GM12878 (cell line): Measurements from ENCODE around the gene TMEM161A. TPM values are rescaled to one million over a fixed set of nuclear protein-coding genes. Genes with fewer than 3 reads are reported as not detected.

Source experiments
- ATAC-seq: fragments of 200-7000 bp; cut with Tn5 transposase; 3 replicates; pipeline ENCODE4 v1.9.1; 2020; ENCODE audit warnings: mild to moderate bottlenecking, moderate library complexity
- BruUV-seq: library from RNA; stranded (reverse); fragments of 400-500 nt; replicated peaks from 2 replicates; lab custom pipeline; 2021; lab: Mats Ljungman, UMichigan
- CTCF ChIA-PET: fragments of 300-600 bp; sonication (Branson Sonifier 250); formaldehyde crosslinking; extraction: SDS; loops from one replicate; lab custom pipeline; 2021; ENCODE audit warnings: inconsistent platforms; lab: Yijun Ruan, JAX
- POLR2A ChIA-PET: fragments of 350-600 bp; formaldehyde crosslinking; extraction: SDS; loops from one replicate; lab custom pipeline; 2021; ENCODE audit warnings: inconsistent platforms; lab: Charles Lee
- RAD21 ChIA-PET: fragments of 300-600 bp; sonication (Branson Sonifier 250); formaldehyde crosslinking; loops from one replicate; lab custom pipeline; 2023; ENCODE audit warnings: antibody characterized with exemption; ENCODE audit not compliant: unreplicated experiment; lab: Charles Lee
- SMC1A ChIA-PET: fragments of 300-600 bp; sonication (Branson Sonifier 250); formaldehyde crosslinking; loops from one replicate; lab custom pipeline; 2023; ENCODE audit not compliant: unreplicated experiment, uncharacterized antibody; lab: Charles Lee
- DNase-seq: peaks from one replicate; pipeline ENCODE4 v3.0.0-alpha.2; 2011; ENCODE audit warnings: low read depth, low spot score
- FAIRE-seq: peaks from 3 replicates; lab custom pipeline; 2011; peaks lifted over from hg19 to GRCh38; lab: Jason Lieb, UNC
- H2AFZ ChIP-seq: 2 replicates; pipeline ENCODE4 v1.6.0; 2011; ENCODE audit warnings: low read depth, low read length, control low read depth; ENCODE audit not compliant: control insufficient read depth
- H3K27ac ChIP-seq: 2 replicates; pipeline ENCODE4 v1.5.1; 2011; ENCODE audit warnings: control low read depth; ENCODE audit not compliant: control insufficient read depth, insufficient read depth
- H3K27me3 ChIP-seq, 2 experiments: replicated peaks in 1 of 2; 2 replicates each; pipeline versions ENCODE4 v1.6.0 to v1.6.1; 2011; ENCODE audit warnings: low read length in 1 of 2; ENCODE audit not compliant: control insufficient read depth in 2 of 2, insufficient read depth in 2 of 2
- H3K36me3 ChIP-seq, 2 experiments: 2 replicates each; pipeline ENCODE4 v1.5.1; 2011; ENCODE audit warnings: low read length in 1 of 2; ENCODE audit not compliant: control insufficient read depth in 2 of 2, insufficient read depth in 2 of 2
- H3K4me1 ChIP-seq: 2 replicates; pipeline ENCODE4 v1.6.1; 2011; ENCODE audit warnings: mild to moderate bottlenecking, low read length, moderate library complexity, mixed read lengths; ENCODE audit not compliant: control insufficient read depth, insufficient read depth
- H3K4me2 ChIP-seq: 2 replicates; pipeline ENCODE4 v1.6.0; 2011; ENCODE audit warnings: control low read depth; ENCODE audit not compliant: control insufficient read depth, insufficient read depth
- H3K4me3 ChIP-seq: fragments of 200-600 bp; sonication (generic); 2 replicates; pipeline ENCODE4 v1.5.1; 2016
- H3K79me2 ChIP-seq: 2 replicates; pipeline ENCODE4 v1.6.0; 2011; ENCODE audit warnings: low read length; ENCODE audit not compliant: control insufficient read depth, insufficient read depth
- H3K9ac ChIP-seq: 2 replicates; pipeline ENCODE4 v1.8.0; 2011; ENCODE audit warnings: low read length, control low read depth, mixed read lengths; ENCODE audit not compliant: control insufficient read depth, insufficient read depth
- H3K9me3 ChIP-seq: replicated peaks from 3 replicates; pipeline ENCODE4 v1.5.1; 2011; ENCODE audit warnings: mild to moderate bottlenecking, low read length; ENCODE audit not compliant: control insufficient read depth, insufficient read depth
- H4K20me1 ChIP-seq: 2 replicates; pipeline ENCODE4 v1.6.0; 2011; ENCODE audit not compliant: control insufficient read depth, insufficient read depth
- CBX3 ChIP-seq: fragments of 200-600 bp; sonication (generic); IDR thresholded peaks from 2 replicates; pipeline ENCODE4 v1.6.1; 2016; ENCODE audit warnings: low read depth, borderline replicate concordance
- CBX5 ChIP-seq: sonication (generic); IDR thresholded peaks from 2 replicates; pipeline ENCODE4 v1.6.1; 2016; ENCODE audit warnings: low read depth, moderate library complexity, mild to moderate bottlenecking, inconsistent platforms
- CEBPB ChIP-seq, 2 experiments: fragments of 150-350 bp in 1 of 2; IDR thresholded peaks; 2 replicates each; pipeline ENCODE4 v1.6.1; 2012 to 2014; ENCODE audit warnings: low read depth in 2 of 2, low read length in 2 of 2, borderline replicate concordance in 1 of 2, inconsistent platforms in 1 of 2
- CREM ChIP-seq: IDR thresholded peaks from 2 replicates; pipeline ENCODE4 v1.6.1; 2014; ENCODE audit warnings: antibody characterized with exemption, low read depth
- EGR1 ChIP-seq, 2 experiments: IDR thresholded peaks; 1 replicate in 1 of 2; 2 replicates in 1 of 2; pipeline ENCODE4 v1.6.1; 2011 to 2012; ENCODE audit warnings: low read depth in 2 of 2, low read length in 2 of 2, borderline replicate concordance in 1 of 2, mild to moderate bottlenecking in 1 of 2, moderate library complexity in 1 of 2
- LARP7 ChIP-seq: fragments of 450-650 bp; IDR thresholded peaks from 2 replicates; pipeline ENCODE4 v1.6.1; 2017; ENCODE audit warnings: mild to moderate bottlenecking
- MTA3 ChIP-seq: IDR thresholded peaks from 2 replicates; pipeline ENCODE4 v1.6.1; 2012; ENCODE audit warnings: low read length, inconsistent platforms, borderline replicate concordance
- MYC ChIP-seq: IDR thresholded peaks from 2 replicates; pipeline ENCODE4 v1.6.1; 2011; ENCODE audit warnings: mild to moderate bottlenecking, low read length, moderate library complexity, inconsistent platforms; ENCODE audit not compliant: insufficient read depth, insufficient replicate concordance, insufficient read length, severe bottlenecking
- NFYA ChIP-seq: IDR thresholded peaks from 2 replicates; pipeline ENCODE4 v1.6.1; 2011; ENCODE audit warnings: low read depth, mild to moderate bottlenecking, low read length, improper control_type of control experiment, borderline replicate concordance
- SMARCA5 ChIP-seq: fragments of 450-650 bp; IDR thresholded peaks from 2 replicates; pipeline ENCODE4 v1.6.1; 2017; ENCODE audit warnings: mild to moderate bottlenecking
- TCF3 ChIP-seq: IDR thresholded peaks from 2 replicates; pipeline ENCODE4 v1.6.1; 2012; ENCODE audit warnings: low read depth, mild to moderate bottlenecking, low read length, borderline replicate concordance; ENCODE audit not compliant: insufficient read depth
- ZBED1 ChIP-seq: IDR thresholded peaks from 2 replicates; pipeline ENCODE4 v1.6.1; 2016; ENCODE audit warnings: borderline replicate concordance
- ZNF217 ChIP-seq: fragments of 450-650 bp; IDR thresholded peaks from 2 replicates; pipeline ENCODE4 v1.6.1; 2017; ENCODE audit warnings: antibody characterized with exemption, mild to moderate bottlenecking
- WGBS: methylation state at CpG from one replicate; pipeline ENCODE4 v1.1.6; 2016; ENCODE audit warnings: low lambda C conversion rate; ENCODE audit not compliant: insufficient replicate concordance, insufficient coverage; ENCODE audit errors: missing lambda C conversion rate; 5-methylcytosine and 5-hydroxymethylcytosine counted together
- in situ Hi-C: fragments of 300-500 bp; cut with MboI; formaldehyde crosslinking; loops from 9 replicates; pipeline ENCODE4 v1.14.3; 2018; ENCODE audit warnings: mixed read lengths
- intact Hi-C: fragments of 100-400 bp; cut with micrococcal nuclease; formaldehyde crosslinking; loops from one replicate; pipeline ENCODE4 v1.14.2; 2022; ENCODE audit not compliant: unreplicated experiment
- polyA plus RNA-seq, 11 experiments: library from polyadenylated mRNA; depleted of rRNA in 4 of 11; unstranded in 6 of 11; stranded (reverse) in 5 of 11; fragments of >200 nt; fragmentation: Nextera tagmentation in 4 of 11; fragmentation: Illumina TruSeq in 1 of 11; extraction: Ambion mirVana in 4 of 11; extraction: Trizol in 1 of 11; gene quantifications; 1 replicate in 1 of 11; 2 replicates in 10 of 11; pipeline versions ENCODE4 v1.2.1 to v1.2.3, GENCODE V29; 2011 to 2016; ENCODE audit warnings: inconsistent platforms in 2 of 11, missing spikeins in 2 of 11, low read depth in 1 of 11
- total RNA-seq, 4 experiments: library from RNA; depleted of rRNA in 3 of 4; stranded (reverse); fragments of >200 nt in 3 of 4; fragmentation: Illumina TruSeq in 1 of 4; extraction: Trizol in 1 of 4; gene quantifications; 2 replicates each; pipeline versions ENCODE4 v1.2.1 to v1.2.3, GENCODE V29; 2013 to 2021
- TF ChIP-seq, protein P1 (sequence below): fragments of 450-650 bp; IDR thresholded peaks from 2 replicates; pipeline ENCODE4 v1.6.1; 2018; ENCODE audit warnings: borderline replicate concordance, mild to moderate bottlenecking; ENCODE audit not compliant: partially characterized antibody
- TF ChIP-seq, protein P2 (sequence below): fragments of 450-650 bp; IDR thresholded peaks from 2 replicates; pipeline ENCODE4 v1.6.1; 2014; ENCODE audit warnings: mild to moderate bottlenecking
- TF ChIP-seq, protein P3 (sequence below): IDR thresholded peaks from 2 replicates; pipeline ENCODE4 v1.6.1; 2011; ENCODE audit warnings: borderline replicate concordance, low read depth, mild to moderate bottlenecking, moderate library complexity, low read length; ENCODE audit not compliant: insufficient read depth, poor library complexity, severe bottlenecking

Gene TMEM161A
- total and polyA plus RNA-seq, 10 of the 15 experiments (the other 5 are each of a cell fraction or from before 2014, with no cell fraction given) = 1.1 to 37.1 (median 19.0) TPM

DNA sequence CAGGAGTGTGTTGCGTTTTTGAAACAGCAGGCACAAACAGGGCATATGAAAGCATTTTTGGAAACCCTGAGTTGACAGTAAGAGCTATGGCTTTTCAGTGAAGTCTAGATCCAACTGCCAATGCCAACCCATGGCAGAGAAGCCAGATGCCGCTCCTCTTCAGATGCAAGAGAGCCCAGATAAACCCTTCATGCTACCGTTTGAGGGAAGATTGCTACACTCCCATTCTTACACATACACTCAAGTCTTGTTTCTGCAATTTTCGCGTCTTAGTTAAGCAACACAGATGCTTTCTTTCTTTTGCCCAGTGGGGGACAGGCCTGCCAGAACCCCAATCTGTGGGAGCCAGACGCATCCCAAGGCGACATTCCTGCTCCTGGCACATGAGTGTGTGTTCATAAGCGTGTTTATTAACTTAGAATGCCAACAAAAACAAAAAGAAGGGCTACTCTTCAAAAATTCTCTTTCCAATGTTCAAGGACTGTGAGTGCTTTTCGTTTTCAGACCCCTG, 43.3 kb upstream of the TMEM161A start:
- FAIRE-seq = no peak
- intact Hi-C loops = no loop called here
- no peaks in the 10 kb centered on the region for H4K20me1 ChIP-seq
- ATAC-seq = no peak
- H3K36me3 ChIP-seq = peaks cover 0 to 3% of the 10 kb centered on the region in 2 experiments; a peak in 2 of 4 replicates
- BruUV-seq = no TSS peak
- peaks cover 2% of the 10 kb centered on the region; the same call in 1 of the 3 replicates for H3K9me3 ChIP-seq
- H3K79me2 ChIP-seq = no peaks in the 10 kb centered on the region
- ChIA-PET CTCF (no interaction called here), POLR2A (interaction anchor here (0.5 kb wide), 1 partner anchor 12 kb away, joined by 4 read pairs; no protein-coding TSS in a partner anchor), SMC1A (no interaction called here), RAD21 (no interaction called here)
- no peak for DNase-seq
- no peaks in the 10 kb centered on the region for H3K4me1 ChIP-seq
- H2AFZ ChIP-seq = no peak overlapping the region
- no peak overlapping the region for H3K4me2 ChIP-seq
- 94% methylated on average over 9 of the region's 9 CpGs for WGBS
- no peak overlapping the region for H3K4me3 ChIP-seq
- no peaks in the 10 kb centered on the region for H3K27me3 ChIP-seq
- in situ Hi-C loops = no loop called here
- no peak overlapping the region for H3K27ac ChIP-seq
- H3K9ac ChIP-seq = no peak overlapping the region
- TF ChIP-seq CREM = no peak
- no peak for TF ChIP-seq ZBED1
- no peak for TF ChIP-seq TCF3
- TF ChIP-seq EGR1 (IDR thresholded peaks at IDR 0.05; ENCODE audit: borderline replicate concordance in 1 of 2, low read depth in 2 of 2, low read length in 2 of 2) = no peak
- no peak for TF ChIP-seq LARP7
- no peak for TF ChIP-seq SMARCA5
- TF ChIP-seq MTA3 = no peak
- no peak for TF ChIP-seq ZNF217
- TF ChIP-seq, protein P1, sequence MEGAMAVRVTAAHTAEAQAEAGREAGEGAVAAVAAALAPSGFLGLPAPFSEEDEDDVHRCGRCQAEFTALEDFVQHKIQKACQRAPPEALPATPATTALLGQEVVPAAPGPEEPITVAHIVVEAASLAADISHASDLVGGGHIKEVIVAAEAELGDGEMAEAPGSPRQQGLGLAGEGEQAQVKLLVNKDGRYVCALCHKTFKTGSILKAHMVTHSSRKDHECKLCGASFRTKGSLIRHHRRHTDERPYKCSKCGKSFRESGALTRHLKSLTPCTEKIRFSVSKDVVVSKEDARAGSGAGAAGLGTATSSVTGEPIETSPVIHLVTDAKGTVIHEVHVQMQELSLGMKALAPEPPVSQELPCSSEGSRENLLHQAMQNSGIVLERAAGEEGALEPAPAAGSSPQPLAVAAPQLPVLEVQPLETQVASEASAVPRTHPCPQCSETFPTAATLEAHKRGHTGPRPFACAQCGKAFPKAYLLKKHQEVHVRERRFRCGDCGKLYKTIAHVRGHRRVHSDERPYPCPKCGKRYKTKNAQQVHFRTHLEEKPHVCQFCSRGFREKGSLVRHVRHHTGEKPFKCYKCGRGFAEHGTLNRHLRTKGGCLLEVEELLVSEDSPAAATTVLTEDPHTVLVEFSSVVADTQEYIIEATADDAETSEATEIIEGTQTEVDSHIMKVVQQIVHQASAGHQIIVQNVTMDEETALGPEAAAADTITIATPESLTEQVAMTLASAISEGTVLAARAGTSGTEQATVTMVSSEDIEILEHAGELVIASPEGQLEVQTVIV = no peak
- TF ChIP-seq CBX5 = no peak
- no peak for TF ChIP-seq MYC
- TF ChIP-seq CBX3 = no peak
- no peak for TF ChIP-seq NFYA
- TF ChIP-seq, protein P2, sequence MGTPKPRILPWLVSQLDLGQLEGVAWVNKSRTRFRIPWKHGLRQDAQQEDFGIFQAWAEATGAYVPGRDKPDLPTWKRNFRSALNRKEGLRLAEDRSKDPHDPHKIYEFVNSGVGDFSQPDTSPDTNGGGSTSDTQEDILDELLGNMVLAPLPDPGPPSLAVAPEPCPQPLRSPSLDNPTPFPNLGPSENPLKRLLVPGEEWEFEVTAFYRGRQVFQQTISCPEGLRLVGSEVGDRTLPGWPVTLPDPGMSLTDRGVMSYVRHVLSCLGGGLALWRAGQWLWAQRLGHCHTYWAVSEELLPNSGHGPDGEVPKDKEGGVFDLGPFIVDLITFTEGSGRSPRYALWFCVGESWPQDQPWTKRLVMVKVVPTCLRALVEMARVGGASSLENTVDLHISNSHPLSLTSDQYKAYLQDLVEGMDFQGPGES = no peak
- TF ChIP-seq, protein P3, sequence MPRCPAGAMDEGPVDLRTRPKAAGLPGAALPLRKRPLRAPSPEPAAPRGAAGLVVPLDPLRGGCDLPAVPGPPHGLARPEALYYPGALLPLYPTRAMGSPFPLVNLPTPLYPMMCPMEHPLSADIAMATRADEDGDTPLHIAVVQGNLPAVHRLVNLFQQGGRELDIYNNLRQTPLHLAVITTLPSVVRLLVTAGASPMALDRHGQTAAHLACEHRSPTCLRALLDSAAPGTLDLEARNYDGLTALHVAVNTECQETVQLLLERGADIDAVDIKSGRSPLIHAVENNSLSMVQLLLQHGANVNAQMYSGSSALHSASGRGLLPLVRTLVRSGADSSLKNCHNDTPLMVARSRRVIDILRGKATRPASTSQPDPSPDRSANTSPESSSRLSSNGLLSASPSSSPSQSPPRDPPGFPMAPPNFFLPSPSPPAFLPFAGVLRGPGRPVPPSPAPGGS = no peak
- TF ChIP-seq CEBPB (IDR thresholded peaks at IDR 0.05; ENCODE audit: borderline replicate concordance in 1 of 2, low read depth in 2 of 2, low read length in 2 of 2) = no peak
